CD14-positive monocyte (primary cell): ENCODE measurements around the gene TRIM60. TPM values are rescaled to one million over a fixed set of nuclear protein-coding genes. Genes with fewer than 3 reads are reported as not detected.

Experiments used
- DNase-seq, 3 donors: peaks; one replicate each; pipeline ENCODE4 v3.0.0-alpha.2; 2011 to 2022
- H2AFZ ChIP-seq: 2 replicates; pipeline ENCODE4 v1.6.0; 2012; ENCODE audit warnings: mild to moderate bottlenecking, low read depth, low read length, inconsistent platforms; ENCODE audit not compliant: insufficient read depth, poor library complexity, severe bottlenecking
- H3K27ac ChIP-seq, 2 donors: 1 replicate in 1 of 2; 2 replicates in 1 of 2; pipeline ENCODE4 v1.5.1; 2012 to 2013; ENCODE audit warnings: low read length in 2 of 2, control low read depth in 1 of 2, inconsistent platforms in 1 of 2, low read depth in 1 of 2, mild to moderate bottlenecking in 1 of 2
- H3K27me3 ChIP-seq, 2 donors: one replicate each; pipeline versions ENCODE4 v1.6.0 to v1.6.1; 2011 to 2013; ENCODE audit warnings: low read length in 2 of 2; ENCODE audit not compliant: control insufficient read depth in 2 of 2, insufficient read depth in 2 of 2
- H3K36me3 ChIP-seq, 2 donors: replicated peaks in 1 of 2; 1 replicate in 1 of 2; 2 replicates in 1 of 2; pipeline versions ENCODE4 v1.5.1 to v1.6.1; 2012 to 2013; ENCODE audit warnings: low read length in 2 of 2, control low read depth in 1 of 2, inconsistent platforms in 1 of 2, mild to moderate bottlenecking in 1 of 2; ENCODE audit not compliant: insufficient read depth in 2 of 2, control insufficient read depth in 1 of 2
- H3K4me1 ChIP-seq, 2 donors: 1 replicate in 1 of 2; 2 replicates in 1 of 2; pipeline versions ENCODE4 v1.5.1 to v1.6.1; 2012 to 2013; ENCODE audit warnings: low read length in 2 of 2, control low read depth in 1 of 2, inconsistent platforms in 1 of 2, mild to moderate bottlenecking in 1 of 2, moderate library complexity in 1 of 2; ENCODE audit not compliant: insufficient read depth in 2 of 2, control insufficient read depth in 1 of 2
- H3K4me2 ChIP-seq: replicated peaks from 2 replicates; pipeline ENCODE3; 2012; ENCODE audit warnings: low read length, moderate library complexity, mild to moderate bottlenecking; ENCODE audit not compliant: poor library complexity, severe bottlenecking; ENCODE audit errors: extremely low read depth
- H3K4me3 ChIP-seq, 3 experiments: fragments of 200-600 bp in 1 of 3; sonication (generic) in 1 of 3; replicated peaks in 1 of 3; 1 replicate in 2 of 3; 2 replicates in 1 of 3; pipeline ENCODE4 v1.5.1; 2011 to 2013; ENCODE audit warnings: low read length in 3 of 3, mild to moderate bottlenecking in 3 of 3, control low read depth in 2 of 3, low read depth in 2 of 3, inconsistent platforms in 1 of 3, moderate library complexity in 1 of 3
- H3K79me2 ChIP-seq: 2 replicates; pipeline ENCODE4 v1.6.0; 2012; ENCODE audit warnings: mild to moderate bottlenecking, control low read depth, inconsistent platforms, low read length, moderate library complexity; ENCODE audit not compliant: insufficient read depth
- H3K9ac ChIP-seq: 2 replicates; pipeline ENCODE4 v1.6.0; 2017; ENCODE audit warnings: low read length, mild to moderate bottlenecking; ENCODE audit not compliant: insufficient read depth, poor library complexity, severe bottlenecking
- H3K9me3 ChIP-seq, 2 donors: replicated peaks in 1 of 2; 1 replicate in 1 of 2; 2 replicates in 1 of 2; pipeline versions ENCODE4 v1.5.1 to v1.6.1; 2012 to 2013; ENCODE audit warnings: low read length in 2 of 2, control low read depth in 1 of 2; ENCODE audit not compliant: control insufficient read depth in 1 of 2, insufficient read depth in 1 of 2
- H4K20me1 ChIP-seq: 2 replicates; pipeline ENCODE4 v1.6.0; 2012; ENCODE audit warnings: mild to moderate bottlenecking, low read length, control low read depth, moderate library complexity; ENCODE audit not compliant: insufficient read depth
- H3K27ac Mint-ChIP-seq, 7 donors: one replicate each; pipeline ENCODE4 v1.8.0; 2020; ENCODE audit warnings: mild to moderate bottlenecking in 7 of 7, mixed read lengths in 7 of 7, moderate library complexity in 6 of 7, inconsistent platforms in 2 of 7
- H3K27me3 Mint-ChIP-seq, 3 donors: one replicate each; pipeline ENCODE4 v1.8.0; 2021 to 2022; ENCODE audit warnings: low read depth in 3 of 3, mild to moderate bottlenecking in 3 of 3, mixed read lengths in 3 of 3, moderate library complexity in 3 of 3, inconsistent platforms in 1 of 3
- H3K36me3 Mint-ChIP-seq, 2 donors: one replicate each; pipeline ENCODE4 v1.8.0; 2020; ENCODE audit warnings: mixed read lengths in 2 of 2, inconsistent platforms in 1 of 2, mild to moderate bottlenecking in 1 of 2
- H3K4me1 Mint-ChIP-seq: one replicate; pipeline ENCODE4 v1.8.0; 2020; ENCODE audit warnings: mild to moderate bottlenecking, mixed read lengths
- H3K4me3 Mint-ChIP-seq, 2 donors: one replicate each; pipeline ENCODE4 v1.8.0; 2020; ENCODE audit warnings: mild to moderate bottlenecking in 2 of 2, mixed read lengths in 2 of 2, moderate library complexity in 1 of 2
- H3K9me3 Mint-ChIP-seq, 7 donors: one replicate each; pipeline ENCODE4 v1.8.0; 2020 to 2022; ENCODE audit warnings: mixed read lengths in 7 of 7, mild to moderate bottlenecking in 6 of 7, moderate library complexity in 6 of 7, inconsistent platforms in 2 of 7
- CTCF ChIP-seq: fragments of 200-600 bp; IDR thresholded peaks from one replicate; pipeline ENCODE4 v1.8.0; 2022; ENCODE audit warnings: antibody characterized with exemption, mild to moderate bottlenecking
- WGBS: methylation state at CpG from one replicate; pipeline ENCODE4 v1.1.5; 2013; ENCODE audit warnings: missing lambda C conversion rate; ENCODE audit not compliant: insufficient coverage; 5-methylcytosine and 5-hydroxymethylcytosine counted together
- intact Hi-C, 2 donors: fragments of 100-400 bp; cut with micrococcal nuclease; formaldehyde crosslinking; loops; one replicate each; pipeline versions ENCODE4 v1.15.0 to v1.15.1; 2023
- polyA plus RNA-seq, 3 donors: library from polyadenylated mRNA; depleted of rRNA in 1 of 3; unstranded in 2 of 3; stranded (reverse) in 1 of 3; fragments of 300-500 nt in 2 of 3; fragments of >200 nt in 1 of 3; fragmentation: Illumina TruSeq in 2 of 3; gene quantifications; 1 replicate in 2 of 3; 2 replicates in 1 of 3; pipeline ENCODE4 v1.2.3, GENCODE V29; 2012 to 2021

Gene TRIM60
- polyA plus RNA-seq, 3 donors: not detected

DNA sequence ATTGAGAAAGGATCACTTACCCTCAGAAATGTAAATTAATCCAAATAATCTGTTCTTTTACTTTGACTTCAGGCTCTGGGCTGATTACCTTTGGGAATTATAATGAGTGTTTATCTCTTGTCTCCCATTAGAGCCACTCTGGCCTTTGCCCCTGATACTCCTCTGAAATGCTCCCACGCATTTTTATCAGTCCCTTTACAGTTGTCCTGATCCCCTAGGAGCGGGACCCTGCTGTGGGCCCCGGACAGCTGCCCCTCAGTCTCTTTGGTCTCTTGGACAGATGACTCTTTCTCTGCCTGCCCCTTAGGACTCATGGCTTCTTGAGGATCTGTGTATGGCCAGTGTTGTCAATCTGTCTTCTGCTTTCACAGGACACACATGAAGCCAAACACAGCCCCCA, 20.8 kb downstream of the TRIM60 start:
- no peaks in the 10 kb centered on the region for H3K36me3 ChIP-seq

GRCh38 chr4:165053645-165054044, 21.8 kb downstream of the TRIM60 start, which contains the start of gene TRIM75:
Gene TRIM75, plus strand, starts transcription at chr4:165053866. Its CDS starts 5,282 bp downstream, at chr4:165059148.
- Mint-ChIP-seq H3K27me3 (peaks cover 2 to 8% (median 5%) of the 10 kb centered on the region in 3 donors), H3K27ac (peak within 1 kb of the TSS in 1 of 7 donors; percentile 64), H3K4me1 (no peaks in the 10 kb centered on the region), H3K36me3 (no peaks in the 10 kb centered on the region), H3K4me3 (no peak within 1 kb of the TSS), H3K9me3 (no peaks in the 10 kb centered on the region)
- H3K36me3 ChIP-seq: no peaks in the 10 kb centered on the region
- no peak within 1 kb of the TSS for H3K9ac ChIP-seq
- no peaks in the 10 kb centered on the region for H4K20me1 ChIP-seq
- H3K4me1 ChIP-seq: no peaks in the 10 kb centered on the region
- no peak within 1 kb of the TSS for H3K4me2 ChIP-seq
- intact Hi-C loops: no loop called here
- no peak within 1 kb of the TSS for H3K27ac ChIP-seq
- H3K27me3 ChIP-seq: no peaks in the 10 kb centered on the region
- H3K4me3 ChIP-seq: no peak within 1 kb of the TSS
- no peak within 1 kb of the TSS for H2AFZ ChIP-seq
- H3K79me2 ChIP-seq: no peaks in the 10 kb centered on the region
- no peaks in the 10 kb centered on the region for H3K9me3 ChIP-seq
- DNase-seq: no peak
- WGBS: 77% methylated on average over 5 of the region's 6 CpGs
- no peak for TF ChIP-seq CTCF

More for the DNA sequence above, 20.8 kb downstream of the TRIM60 start:
- Histone ChIP-seq H3K9ac (no peak overlapping the region), H3K4me2 (no peak overlapping the region), H3K9me3 (no peaks in the 10 kb centered on the region), H4K20me1 (no peaks in the 10 kb centered on the region), H3K27ac (no peak overlapping the region), H3K4me1 (no peaks in the 10 kb centered on the region), H3K79me2 (no peaks in the 10 kb centered on the region), H2AFZ (no peak overlapping the region), H3K4me3 (no peak overlapping the region), H3K27me3 (no peaks in the 10 kb centered on the region)
- 100% methylated on average over 2 of the region's 3 CpGs for WGBS
- Mint-ChIP-seq H3K4me3 (no peak overlapping the region), H3K9me3 (no peaks in the 10 kb centered on the region), H3K36me3 (no peaks in the 10 kb centered on the region), H3K4me1 (no peaks in the 10 kb centered on the region), H3K27ac (peak overlapping the region in 1 of 7 donors; percentile 64), H3K27me3 (peaks cover 2 to 9% (median 8%) of the 10 kb centered on the region in 3 donors)
- intact Hi-C loops: no loop called here
- no peak for TF ChIP-seq CTCF
- no peak for DNase-seq
